ENCODE measurements around the gene DIPK1C. TPM values are rescaled to one million over a fixed set of nuclear protein-coding genes. Genes with fewer than 3 reads are reported as not detected.
"Not testable (repeated sequence)": the region's sequence is repeated elsewhere in the genome, so short reads cannot be mapped to it uniquely, and the experiment has no call there.

DIPK1C gene
- under 1 TPM in 2 of 4 donors, not detected in 2; 0.10 to 0.43 TPM for polyA plus RNA-seq
- long read RNA-seq, donor 1, result 0 reads
- long read RNA-seq, donor 2, result 0 reads
- long read RNA-seq, donor 3, result 0 reads
- long read RNA-seq, donor 4, result 0 reads
- long read RNA-seq, donor 5, result 0 reads
- long read RNA-seq, donor 6, partial matches to known transcripts, result 70 of 81 reads
- long read RNA-seq, donor 6, other reads (novel, unspliced or antisense), result 11 of 81 reads
- long read RNA-seq, donor 7, transcript FAM69C-201 (4 exons, 3,671 nt), result major isoform, 7 of 14 reads
- long read RNA-seq, donor 7, partial matches to known transcripts, result 7 of 14 reads
- long read RNA-seq, donor 7, other reads (novel, unspliced or antisense), result 0 of 14 reads
- long read RNA-seq, donor 8, partial matches to known transcripts, result 0 of 1 reads
- long read RNA-seq, donor 8, other reads (novel, unspliced or antisense), result 0 of 1 reads
- long read RNA-seq, donor 9, result 0 reads
- long read RNA-seq, donor 10, partial matches to known transcripts, result 0 of 1 reads
- long read RNA-seq, donor 10, other reads (novel, unspliced or antisense), result 0 of 1 reads

DNA sequence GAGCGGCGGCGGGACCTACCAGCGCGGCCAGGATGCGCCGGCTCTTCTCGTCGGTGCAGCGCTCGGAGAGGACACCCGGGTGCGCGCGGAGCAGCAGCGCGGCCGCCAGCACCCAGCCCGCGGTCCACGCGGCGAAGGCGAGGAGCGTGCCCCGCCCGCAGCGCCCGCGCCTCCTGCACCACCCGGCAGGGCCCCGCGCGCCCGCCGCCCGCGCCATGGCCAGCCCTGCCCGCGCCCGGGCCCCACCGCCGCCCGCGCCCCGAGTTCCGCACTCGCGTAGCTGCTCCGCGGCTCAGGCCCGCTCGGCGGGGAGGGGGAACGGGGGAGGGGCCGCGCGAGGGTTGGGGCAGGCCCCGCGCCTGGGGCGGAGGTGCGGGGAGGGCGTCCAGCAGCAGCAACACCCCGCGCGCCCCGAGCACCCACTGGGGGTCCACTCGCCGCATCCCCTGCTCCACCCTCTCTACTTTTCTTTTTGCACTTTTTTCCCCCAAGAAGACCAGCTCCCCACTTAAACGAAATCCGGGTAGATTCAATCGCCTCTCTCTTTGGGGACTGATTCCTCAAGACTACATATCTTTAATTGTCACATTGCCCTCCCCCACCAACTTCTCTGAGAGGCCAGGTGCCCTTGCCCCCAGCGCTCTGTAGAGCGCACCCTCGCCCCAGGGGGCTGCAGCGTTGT, at the start of gene DIPK1C:
Gene DIPK1C (minus strand): TSS at position 266 of the 682 bp plus-strand sequence. CDS start 49 bp downstream, at position 217.
- FAIRE-seq, result no peak
- Histone ChIP-seq H3K27me3 (ENCODE audit: control insufficient read depth in 3 of 3, insufficient read depth in 3 of 3, low read length in 3 of 3) (peaks cover 9 to 67% (median 12%) of the 10 kb centered on the region in 3 donors), H3K4me1 (ENCODE audit: control insufficient read depth in 3 of 3, insufficient read depth in 2 of 3, low read depth in 1 of 3, low read length in 2 of 3) (no peaks in the 10 kb centered on the region), H3K4me3 (ENCODE audit: low read depth in 1 of 3, low read length in 3 of 3) (peak within 1 kb of the TSS in 2 of 3 donors; percentile 25 to 41), H3K9me3 (ENCODE audit: control insufficient read depth in 2 of 2, insufficient read depth in 1 of 2, low read depth in 1 of 2, low read length in 1 of 2) (no peaks in the 10 kb centered on the region), H3K36me3 (ENCODE audit: control insufficient read depth in 3 of 3, insufficient read depth in 2 of 3, low read depth in 1 of 3, low read length in 3 of 3) (no peaks in the 10 kb centered on the region), H3K27ac (ENCODE audit: low read depth in 1 of 3, low read length in 2 of 3) (no peak within 1 kb of the TSS)
- WGBS, 3 donors, result 1 to 2% (median 2%) methylated on average over 36 to 76 of the region's 76 CpGs
- DNase-seq, result no peak

DNA sequence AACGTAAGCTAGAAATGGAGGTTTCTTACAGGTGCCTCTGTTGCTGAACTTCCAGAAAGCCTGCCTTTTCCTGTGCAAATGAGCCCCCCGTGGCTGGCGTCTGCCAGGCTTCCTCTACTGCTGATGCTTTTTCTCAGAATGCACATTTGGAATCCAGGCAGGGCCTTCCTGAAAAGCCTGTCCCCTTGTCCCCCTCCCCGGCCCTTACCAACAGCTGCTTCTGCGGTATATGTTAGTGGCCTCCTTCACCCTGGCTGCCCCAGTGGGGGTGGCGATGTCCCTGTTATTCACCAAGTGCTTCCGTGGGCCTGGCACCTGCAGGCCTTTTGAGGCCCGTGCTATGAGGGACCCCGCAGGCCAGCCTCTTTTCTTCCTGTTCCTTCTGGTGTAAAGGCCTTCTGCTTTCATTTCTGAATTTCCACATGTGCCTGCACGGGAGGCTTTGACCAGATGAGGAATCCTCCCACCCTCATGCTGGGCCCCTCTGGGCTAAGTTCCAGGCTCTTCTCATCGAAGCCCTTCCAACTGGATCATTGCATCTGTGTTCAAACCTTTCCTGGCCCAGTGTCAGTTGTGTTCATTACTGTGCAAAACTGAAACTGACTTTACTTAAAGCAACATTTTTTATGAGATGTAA, 49.5 kb upstream of the DIPK1C start:
- peaks cover 27 to 90% (median 33%) of the 10 kb centered on the region in 3 donors for H3K36me3 ChIP-seq (ENCODE audit: control insufficient read depth in 3 of 3, insufficient read depth in 2 of 3, low read depth in 1 of 3, low read length in 3 of 3)
- FAIRE-seq, result no peak

GRCh38 chr18:74505776-74506175, 48.7 kb upstream of the DIPK1C start:
- Histone ChIP-seq H3K27me3 (ENCODE audit: control insufficient read depth in 3 of 3, insufficient read depth in 3 of 3, low read length in 3 of 3) (no peaks in the 10 kb centered on the region), H3K4me1 (ENCODE audit: control insufficient read depth in 3 of 3, insufficient read depth in 2 of 3, low read depth in 1 of 3, low read length in 2 of 3) (peaks cover 0 to 37% (median 5%) of the 10 kb centered on the region in 3 donors), H3K9me3 (ENCODE audit: control insufficient read depth in 2 of 2, insufficient read depth in 1 of 2, low read depth in 1 of 2, low read length in 1 of 2) (no peaks in the 10 kb centered on the region), H3K36me3 (ENCODE audit: control insufficient read depth in 3 of 3, insufficient read depth in 2 of 3, low read depth in 1 of 3, low read length in 3 of 3) (peaks cover 24 to 89% (median 35%) of the 10 kb centered on the region in 3 donors), H3K4me3 (ENCODE audit: low read depth in 1 of 3, low read length in 3 of 3) (no peak overlapping the region), H3K27ac (ENCODE audit: low read depth in 1 of 3, low read length in 2 of 3) (no peak overlapping the region)
- FAIRE-seq (no peak), DNase-seq (no peak)
- WGBS, 3 donors, result 89 to 92% (median 91%) methylated on average over 16 of the region's 16 CpGs

More for the DNA sequence above, 49.5 kb upstream of the DIPK1C start:
- no peaks in the 10 kb centered on the region for H3K9me3 ChIP-seq (ENCODE audit: control insufficient read depth in 2 of 2, insufficient read depth in 1 of 2, low read depth in 1 of 2, low read length in 1 of 2)
- H3K27ac ChIP-seq (ENCODE audit: low read depth in 1 of 3, low read length in 2 of 3), result peak overlapping the region in 1 of 3 donors; percentile 57
- peaks cover 0 to 37% (median 5%) of the 10 kb centered on the region in 3 donors for H3K4me1 ChIP-seq (ENCODE audit: control insufficient read depth in 3 of 3, insufficient read depth in 2 of 3, low read depth in 1 of 3, low read length in 2 of 3)
- WGBS, 3 donors, result 48 to 61% (median 60%) methylated on average over 11 of the region's 11 CpGs
- peak in 1 of 2 donors; percentile 49 for DNase-seq
- H3K4me3 ChIP-seq (ENCODE audit: low read depth in 1 of 3, low read length in 3 of 3), result no peak overlapping the region
- H3K27me3 ChIP-seq (ENCODE audit: control insufficient read depth in 3 of 3, insufficient read depth in 3 of 3, low read length in 3 of 3), result no peaks in the 10 kb centered on the region

DNA sequence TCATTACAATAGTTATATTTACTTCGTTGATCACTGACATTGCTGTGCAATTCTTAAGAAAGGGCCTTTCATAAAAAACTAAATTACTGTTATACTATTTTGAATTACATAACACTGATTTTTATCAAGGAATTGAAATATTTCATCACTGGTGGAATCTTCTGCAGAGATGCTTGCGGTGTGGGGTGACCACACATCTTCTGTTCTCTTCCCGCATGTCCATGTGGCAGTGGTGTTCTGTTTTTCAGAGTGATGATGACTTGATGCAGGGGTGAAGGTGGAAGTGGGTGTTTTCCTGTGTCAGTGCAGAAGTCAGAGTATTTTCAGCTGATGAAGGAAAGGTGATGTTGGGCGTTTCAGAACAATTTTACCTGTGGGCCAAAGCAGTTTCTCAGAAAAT, 46.0 kb upstream of the DIPK1C start:
- Histone ChIP-seq H3K36me3 (ENCODE audit: control insufficient read depth in 3 of 3, insufficient read depth in 2 of 3, low read depth in 1 of 3, low read length in 3 of 3) (peaks cover 8 to 72% (median 24%) of the 10 kb centered on the region in 3 donors), H3K27me3 (ENCODE audit: control insufficient read depth in 3 of 3, insufficient read depth in 3 of 3, low read length in 3 of 3) (no peaks in the 10 kb centered on the region), H3K9me3 (ENCODE audit: control insufficient read depth in 2 of 2, insufficient read depth in 1 of 2, low read depth in 1 of 2, low read length in 1 of 2) (no peaks in the 10 kb centered on the region), H3K4me3 (ENCODE audit: low read depth in 1 of 3, low read length in 3 of 3) (no peak overlapping the region), H3K4me1 (ENCODE audit: control insufficient read depth in 3 of 3, insufficient read depth in 2 of 3, low read depth in 1 of 3, low read length in 2 of 3) (peaks cover 5 to 33% (median 5%) of the 10 kb centered on the region in 3 donors), H3K27ac (ENCODE audit: low read depth in 1 of 3, low read length in 2 of 3) (no peak overlapping the region)
- WGBS, 3 donors, result 82 to 91% (median 90%) methylated on average over 4 of the region's 4 CpGs
- DNase-seq (no peak), FAIRE-seq (no peak)

DNA sequence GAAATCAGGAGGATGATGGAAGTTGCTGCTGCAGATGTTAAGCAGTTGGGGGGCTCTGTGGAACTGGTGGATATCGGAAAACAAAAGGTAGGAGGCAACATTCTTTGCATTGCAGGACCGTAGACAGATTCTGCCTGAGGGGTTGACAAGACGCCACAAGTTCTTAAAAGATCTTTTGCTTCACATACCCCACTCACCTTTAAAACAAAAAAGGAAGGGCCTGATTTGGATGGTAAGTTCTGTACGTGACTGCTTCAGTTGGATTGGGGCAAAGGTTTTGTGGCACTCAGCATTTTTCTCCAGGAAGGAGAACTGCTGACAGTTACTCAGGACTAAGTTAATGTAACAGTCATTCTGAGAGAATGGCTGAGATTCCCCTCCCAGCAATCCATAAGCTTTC, 44.3 kb upstream of the DIPK1C start:
- peak; percentile 46 to 62 for DNase-seq
- Histone ChIP-seq H3K4me1 (ENCODE audit: control insufficient read depth in 3 of 3, insufficient read depth in 2 of 3, low read depth in 1 of 3, low read length in 2 of 3) (peaks cover 8 to 31% (median 19%) of the 10 kb centered on the region in 3 donors), H3K9me3 (ENCODE audit: control insufficient read depth in 2 of 2, insufficient read depth in 1 of 2, low read depth in 1 of 2, low read length in 1 of 2) (no peaks in the 10 kb centered on the region), H3K27ac (ENCODE audit: low read depth in 1 of 3, low read length in 2 of 3) (peak overlapping the region; percentile 16 to 87 (median 48)), H3K36me3 (ENCODE audit: control insufficient read depth in 3 of 3, insufficient read depth in 2 of 3, low read depth in 1 of 3, low read length in 3 of 3) (peaks cover 8 to 58% (median 20%) of the 10 kb centered on the region in 3 donors), H3K4me3 (ENCODE audit: low read depth in 1 of 3, low read length in 3 of 3) (peak overlapping the region in 1 of 3 donors; percentile 8), H3K27me3 (ENCODE audit: control insufficient read depth in 3 of 3, insufficient read depth in 3 of 3, low read length in 3 of 3) (no peaks in the 10 kb centered on the region)
- 77 to 83% (median 78%) methylated on average over 4 of the region's 4 CpGs for WGBS, 3 donors
- FAIRE-seq, result no peak

GRCh38 chr18:74500774-74501173, 43.7 kb upstream of the DIPK1C start:
- not testable (repeated sequence) for FAIRE-seq; H3K27me3 ChIP-seq (ENCODE audit: control insufficient read depth in 3 of 3, insufficient read depth in 3 of 3, low read length in 3 of 3); H3K9me3 ChIP-seq (ENCODE audit: control insufficient read depth in 2 of 2, insufficient read depth in 1 of 2, low read depth in 1 of 2, low read length in 1 of 2); DNase-seq
- Histone ChIP-seq H3K4me3 (ENCODE audit: low read depth in 1 of 3, low read length in 3 of 3) (peak overlapping the region in 1 of 3 donors; percentile 8), H3K4me1 (ENCODE audit: control insufficient read depth in 3 of 3, insufficient read depth in 2 of 3, low read depth in 1 of 3, low read length in 2 of 3) (peaks cover 8 to 30% (median 19%) of the 10 kb centered on the region in 3 donors), H3K27ac (ENCODE audit: low read depth in 1 of 3, low read length in 2 of 3) (peak overlapping the region; percentile 16 to 87 (median 48)), H3K36me3 (ENCODE audit: control insufficient read depth in 3 of 3, insufficient read depth in 2 of 3, low read depth in 1 of 3, low read length in 3 of 3) (peaks cover 8 to 52% (median 20%) of the 10 kb centered on the region in 3 donors)
- 66 to 76% (median 72%) methylated on average over 8 of the region's 8 CpGs for WGBS, 3 donors

GRCh38 chr18:74500372-74500771, 43.3 kb upstream of the DIPK1C start:
- 71 to 88% (median 77%) methylated on average over 4 to 6 of the region's 6 CpGs for WGBS, 3 donors

More at GRCh38 chr18:74500372-74500771, 43.3 kb upstream of the DIPK1C start:
- peak overlapping the region in 2 of 3 donors; percentile 48 to 87 for H3K27ac ChIP-seq (ENCODE audit: low read depth in 1 of 3, low read length in 2 of 3)
- H3K27me3 ChIP-seq (ENCODE audit: control insufficient read depth in 3 of 3, insufficient read depth in 3 of 3, low read length in 3 of 3), result no peaks in the 10 kb centered on the region
- DNase-seq (no peak), FAIRE-seq (no peak)
- H3K9me3 ChIP-seq (ENCODE audit: control insufficient read depth in 2 of 2, insufficient read depth in 1 of 2, low read depth in 1 of 2, low read length in 1 of 2), result no peaks in the 10 kb centered on the region
- H3K4me1 ChIP-seq (ENCODE audit: control insufficient read depth in 3 of 3, insufficient read depth in 2 of 3, low read depth in 1 of 3, low read length in 2 of 3), result peaks cover 8 to 30% (median 19%) of the 10 kb centered on the region in 3 donors
- H3K36me3 ChIP-seq (ENCODE audit: control insufficient read depth in 3 of 3, insufficient read depth in 2 of 3, low read depth in 1 of 3, low read length in 3 of 3), result peaks cover 5 to 49% (median 18%) of the 10 kb centered on the region in 3 donors
- H3K4me3 ChIP-seq (ENCODE audit: low read depth in 1 of 3, low read length in 3 of 3), result peak overlapping the region in 1 of 3 donors; percentile 8
